ENCODE results near the gene BIN1.
A peak's percentile ranks its signal among the peaks of the same experiment; 100 is the strongest.

The BIN1 gene

DNA sequence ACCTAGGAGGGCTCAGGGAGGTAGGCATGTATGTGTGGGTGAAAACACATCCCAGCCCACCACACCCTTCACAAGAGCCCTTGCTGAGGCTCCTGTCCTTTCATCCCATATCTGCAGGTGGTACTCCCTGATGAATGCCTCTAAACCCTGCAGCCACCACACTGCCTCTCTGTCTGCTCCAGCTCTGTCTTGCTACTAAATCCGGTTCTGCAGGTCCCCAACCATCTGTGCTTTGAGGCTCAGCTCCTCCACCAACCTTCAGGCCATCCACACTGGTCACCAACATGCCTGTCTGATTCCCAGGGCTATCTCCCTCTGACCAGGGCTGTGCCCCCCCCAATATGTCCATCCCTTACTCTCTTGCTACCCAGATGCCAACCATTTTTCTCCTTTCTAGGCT is 92.7 kb downstream of the BIN1 start:
- Histone ChIP-seq H3K9me3 (ENCODE audit: control insufficient read depth, insufficient read depth, low read length) (no peaks in the 10 kb centered on the region), H3K4me3 (ENCODE audit: low read depth, low read length) (no peak overlapping the region), H3K36me3 (ENCODE audit: control insufficient read depth, insufficient read depth, low read length) (no peaks in the 10 kb centered on the region), H3K4me1 (ENCODE audit: control insufficient read depth, insufficient read depth, low read length) (no peaks in the 10 kb centered on the region), H3K9ac (ENCODE audit: low read depth, low read length) (no peak overlapping the region), H3K27ac (ENCODE audit: low read depth, low read length) (no peak overlapping the region), H3K27me3 (ENCODE audit: control insufficient read depth, insufficient read depth, low read length) (no peaks in the 10 kb centered on the region)

DNA sequence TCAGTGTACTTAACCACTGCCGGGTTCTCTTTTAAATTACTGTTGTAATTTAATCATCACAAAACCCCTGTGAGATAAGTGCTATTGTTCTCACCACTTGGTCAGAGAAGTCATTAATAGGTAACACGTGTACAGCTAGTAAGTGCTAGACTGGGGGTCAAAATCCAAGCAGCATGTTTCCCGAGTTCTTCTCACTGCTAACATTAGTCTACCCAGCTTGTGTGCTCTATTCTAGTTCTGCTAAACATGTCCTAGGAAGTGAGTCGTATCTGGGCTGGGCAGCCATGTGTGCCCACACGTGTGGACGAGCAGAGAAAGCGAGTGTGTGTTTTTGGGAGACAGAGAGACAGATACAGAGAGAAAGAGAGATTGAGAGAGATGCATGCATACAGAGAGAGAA is 94.1 kb downstream of the BIN1 start:
- Histone ChIP-seq H3K27ac (ENCODE audit: low read depth, low read length) (no peak overlapping the region), H3K9me3 (ENCODE audit: control insufficient read depth, insufficient read depth, low read length) (no peaks in the 10 kb centered on the region), H3K4me1 (ENCODE audit: control insufficient read depth, insufficient read depth, low read length) (no peaks in the 10 kb centered on the region), H3K27me3 (ENCODE audit: control insufficient read depth, insufficient read depth, low read length) (no peaks in the 10 kb centered on the region), H3K9ac (ENCODE audit: low read depth, low read length) (no peak overlapping the region), H3K4me3 (ENCODE audit: low read depth, low read length) (no peak overlapping the region), H3K36me3 (ENCODE audit: control insufficient read depth, insufficient read depth, low read length) (no peaks in the 10 kb centered on the region)

DNA sequence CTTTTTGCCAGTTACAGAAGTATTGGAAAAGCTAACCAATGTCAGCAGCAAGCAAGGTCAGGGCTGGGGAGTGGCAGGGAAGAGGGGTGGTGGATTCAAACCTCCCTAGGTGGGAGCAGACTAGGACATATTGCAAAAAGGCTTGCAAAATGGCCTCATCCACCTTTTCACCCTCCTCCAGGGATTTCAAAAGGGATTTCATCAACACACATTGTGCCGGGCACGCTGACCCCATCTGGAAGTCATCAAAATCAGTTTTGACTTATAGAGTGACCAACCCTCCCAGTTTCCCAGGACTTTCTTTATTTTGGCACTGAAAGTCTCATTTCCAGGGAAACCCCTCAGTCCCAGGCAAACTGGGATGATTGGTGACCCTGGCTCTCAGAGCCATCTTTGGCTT is 94.7 kb downstream of the BIN1 start:
- Histone ChIP-seq H3K27ac (ENCODE audit: low read depth, low read length) (no peak overlapping the region), H3K36me3 (ENCODE audit: control insufficient read depth, insufficient read depth, low read length) (no peaks in the 10 kb centered on the region), H3K4me3 (ENCODE audit: low read depth, low read length) (no peak overlapping the region), H3K4me1 (ENCODE audit: control insufficient read depth, insufficient read depth, low read length) (no peaks in the 10 kb centered on the region), H3K9me3 (ENCODE audit: control insufficient read depth, insufficient read depth, low read length) (no peaks in the 10 kb centered on the region), H3K27me3 (ENCODE audit: control insufficient read depth, insufficient read depth, low read length) (no peaks in the 10 kb centered on the region), H3K9ac (ENCODE audit: low read depth, low read length) (no peak overlapping the region)

DNA sequence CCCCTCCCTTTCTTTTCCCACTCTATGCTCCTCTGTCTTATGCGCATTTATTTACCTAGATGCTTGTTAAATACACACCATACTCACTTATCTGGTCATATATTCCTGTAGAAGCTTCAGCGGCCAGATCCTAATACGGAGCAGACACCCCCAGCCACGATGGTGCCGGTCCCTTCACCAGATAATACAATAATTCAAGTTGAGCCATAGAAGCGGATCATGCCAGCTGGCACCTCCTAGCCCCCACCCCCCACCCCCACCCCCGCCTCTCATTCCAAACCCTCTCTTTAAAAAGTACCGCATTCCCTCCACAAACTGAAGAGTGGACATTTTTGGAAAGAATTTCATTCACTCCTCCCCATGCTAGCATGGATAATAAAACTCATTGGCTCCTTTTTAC is 95.2 kb downstream of the BIN1 start:
- no peak overlapping the region for H3K27ac ChIP-seq (ENCODE audit: low read depth, low read length)
- no peak overlapping the region for H3K9ac ChIP-seq (ENCODE audit: low read depth, low read length)
- H3K27me3 ChIP-seq (ENCODE audit: control insufficient read depth, insufficient read depth, low read length) = no peaks in the 10 kb centered on the region
- no peak overlapping the region for H3K4me3 ChIP-seq (ENCODE audit: low read depth, low read length)
- no peaks in the 10 kb centered on the region for H3K36me3 ChIP-seq (ENCODE audit: control insufficient read depth, insufficient read depth, low read length)
- H3K9me3 ChIP-seq (ENCODE audit: control insufficient read depth, insufficient read depth, low read length) = no peaks in the 10 kb centered on the region
- no peaks in the 10 kb centered on the region for H3K4me1 ChIP-seq (ENCODE audit: control insufficient read depth, insufficient read depth, low read length)

DNA sequence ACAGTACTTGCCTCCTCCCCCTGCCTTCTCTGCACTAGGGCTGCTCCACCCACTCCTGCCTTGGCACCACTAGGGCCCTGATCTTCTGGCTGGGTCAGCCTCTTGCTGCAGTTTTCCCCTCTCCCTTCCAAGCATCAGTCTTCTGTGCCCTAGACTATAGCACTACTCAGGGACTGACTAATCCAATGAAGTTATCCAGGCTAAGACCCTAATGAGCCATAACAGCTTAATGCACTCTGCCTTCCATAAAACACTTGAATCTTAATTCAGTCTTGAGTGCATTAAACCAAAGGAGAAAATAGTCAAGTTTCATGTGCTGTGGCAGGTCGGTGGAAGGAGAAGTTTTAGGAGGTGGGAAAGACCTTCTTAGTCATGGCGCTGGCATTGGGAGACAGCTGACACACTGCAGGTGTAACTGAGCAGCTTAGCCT is 95.7 kb downstream of the BIN1 start:
- Histone ChIP-seq H3K27me3 (ENCODE audit: control insufficient read depth, insufficient read depth, low read length) (no peaks in the 10 kb centered on the region), H3K9ac (ENCODE audit: low read depth, low read length) (no peak overlapping the region), H3K4me3 (ENCODE audit: low read depth, low read length) (no peak overlapping the region), H3K4me1 (ENCODE audit: control insufficient read depth, insufficient read depth, low read length) (no peaks in the 10 kb centered on the region), H3K36me3 (ENCODE audit: control insufficient read depth, insufficient read depth, low read length) (no peaks in the 10 kb centered on the region), H3K9me3 (ENCODE audit: control insufficient read depth, insufficient read depth, low read length) (no peaks in the 10 kb centered on the region), H3K27ac (ENCODE audit: low read depth, low read length) (no peak overlapping the region)

DNA sequence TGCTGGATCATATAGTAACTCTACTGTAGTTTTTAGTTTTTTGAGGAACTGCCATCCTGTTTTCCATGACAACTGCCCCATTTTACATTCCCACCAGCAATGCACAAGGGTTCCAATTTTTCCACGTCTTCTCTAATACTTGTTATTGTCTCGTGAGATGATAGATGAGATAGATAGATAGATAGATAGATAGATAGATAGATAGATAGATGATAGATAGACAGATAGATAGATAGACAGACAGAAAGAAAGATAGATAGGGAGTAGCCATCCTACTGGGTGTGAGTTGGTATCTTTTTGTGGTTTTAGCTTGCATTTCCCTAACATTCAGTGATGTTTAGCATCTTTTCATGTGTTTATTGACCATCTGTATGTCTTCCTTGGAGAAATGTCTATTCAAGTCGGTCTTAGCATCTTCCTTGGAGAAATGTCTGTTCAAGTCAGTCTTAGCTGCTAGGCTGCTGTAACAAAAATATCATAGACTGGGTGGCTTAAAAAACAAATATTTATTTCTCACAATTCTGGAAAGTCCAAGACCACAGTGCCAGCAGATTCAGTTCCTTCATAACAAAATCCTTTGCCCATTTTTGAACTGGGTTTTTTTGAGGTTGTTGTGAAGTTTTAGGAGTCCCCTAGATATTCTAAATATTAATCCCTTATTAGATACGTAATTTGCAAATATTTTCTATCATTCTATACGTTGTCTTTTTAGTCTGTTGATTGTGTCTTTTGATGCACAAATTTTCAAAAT is 98.5 kb downstream of the BIN1 start:
- Histone ChIP-seq H3K9me3 (ENCODE audit: control insufficient read depth, insufficient read depth, low read length) (no peaks in the 10 kb centered on the region), H3K27me3 (ENCODE audit: control insufficient read depth, insufficient read depth, low read length) (no peaks in the 10 kb centered on the region), H3K27ac (ENCODE audit: low read depth, low read length) (no peak overlapping the region), H3K4me1 (ENCODE audit: control insufficient read depth, insufficient read depth, low read length) (0 out of 2 replicates have a peak, but pooled peaks cover 6% of the 10 kb centered on the region), H3K36me3 (ENCODE audit: control insufficient read depth, insufficient read depth, low read length) (no peaks in the 10 kb centered on the region), H3K4me3 (ENCODE audit: low read depth, low read length) (no peak overlapping the region), H3K9ac (ENCODE audit: low read depth, low read length) (no peak overlapping the region)

DNA sequence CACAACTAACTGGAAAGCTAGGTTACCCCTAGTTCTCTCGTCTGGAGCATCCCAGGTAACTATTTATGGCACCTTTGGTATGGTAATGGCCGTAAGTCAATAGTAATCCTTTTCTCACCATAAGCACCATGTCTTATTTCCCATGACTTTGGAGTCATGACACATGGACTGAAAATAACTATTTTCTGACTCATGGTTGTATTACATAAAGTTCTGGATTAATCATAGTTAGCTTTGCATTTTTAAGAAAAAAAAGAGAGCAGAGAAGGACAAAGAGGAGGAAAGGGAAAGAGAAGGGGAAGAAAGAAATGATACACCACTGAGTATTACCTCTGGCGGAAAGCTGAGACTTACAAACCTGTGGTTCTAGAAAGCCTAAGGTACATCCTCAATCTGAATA is 99.3 kb downstream of the BIN1 start:
- Histone ChIP-seq H3K4me3 (ENCODE audit: low read depth, low read length) (no peak overlapping the region), H3K4me1 (ENCODE audit: control insufficient read depth, insufficient read depth, low read length) (0 out of 2 replicates have a peak, but pooled peaks cover 6% of the 10 kb centered on the region), H3K9ac (ENCODE audit: low read depth, low read length) (no peak overlapping the region), H3K27me3 (ENCODE audit: control insufficient read depth, insufficient read depth, low read length) (no peaks in the 10 kb centered on the region), H3K9me3 (ENCODE audit: control insufficient read depth, insufficient read depth, low read length) (no peaks in the 10 kb centered on the region), H3K27ac (ENCODE audit: low read depth, low read length) (no peak overlapping the region), H3K36me3 (ENCODE audit: control insufficient read depth, insufficient read depth, low read length) (no peaks in the 10 kb centered on the region)

DNA sequence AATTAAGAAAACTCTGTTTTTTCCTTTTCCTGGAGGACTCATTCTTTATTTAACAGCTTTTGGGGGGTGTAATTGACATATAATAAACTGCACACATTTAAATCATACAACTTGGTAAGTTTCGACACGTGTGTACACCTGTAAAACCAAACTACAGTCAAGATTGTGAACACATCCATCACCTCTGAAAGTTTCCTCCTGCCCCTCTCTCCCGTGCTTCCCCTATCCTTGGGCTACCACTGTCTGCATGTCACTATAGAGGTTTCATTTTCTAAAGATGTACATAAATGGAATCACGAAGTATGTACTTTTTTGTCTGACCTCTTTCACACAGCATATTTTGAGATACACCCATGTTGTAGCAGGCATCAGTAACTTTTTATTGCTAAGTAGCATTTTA is 100.0 kb downstream of the BIN1 start:
- no peak overlapping the region for H3K27ac ChIP-seq (ENCODE audit: low read depth, low read length)
- H3K9ac ChIP-seq (ENCODE audit: low read depth, low read length) = no peak overlapping the region
- H3K27me3 ChIP-seq (ENCODE audit: control insufficient read depth, insufficient read depth, low read length) = no peaks in the 10 kb centered on the region
- no peaks in the 10 kb centered on the region for H3K9me3 ChIP-seq (ENCODE audit: control insufficient read depth, insufficient read depth, low read length)
- H3K36me3 ChIP-seq (ENCODE audit: control insufficient read depth, insufficient read depth, low read length) = no peaks in the 10 kb centered on the region
- 0 out of 2 replicates have a peak, but pooled peaks cover 6% of the 10 kb centered on the region for H3K4me1 ChIP-seq (ENCODE audit: control insufficient read depth, insufficient read depth, low read length)
- no peak overlapping the region for H3K4me3 ChIP-seq (ENCODE audit: low read depth, low read length)

DNA sequence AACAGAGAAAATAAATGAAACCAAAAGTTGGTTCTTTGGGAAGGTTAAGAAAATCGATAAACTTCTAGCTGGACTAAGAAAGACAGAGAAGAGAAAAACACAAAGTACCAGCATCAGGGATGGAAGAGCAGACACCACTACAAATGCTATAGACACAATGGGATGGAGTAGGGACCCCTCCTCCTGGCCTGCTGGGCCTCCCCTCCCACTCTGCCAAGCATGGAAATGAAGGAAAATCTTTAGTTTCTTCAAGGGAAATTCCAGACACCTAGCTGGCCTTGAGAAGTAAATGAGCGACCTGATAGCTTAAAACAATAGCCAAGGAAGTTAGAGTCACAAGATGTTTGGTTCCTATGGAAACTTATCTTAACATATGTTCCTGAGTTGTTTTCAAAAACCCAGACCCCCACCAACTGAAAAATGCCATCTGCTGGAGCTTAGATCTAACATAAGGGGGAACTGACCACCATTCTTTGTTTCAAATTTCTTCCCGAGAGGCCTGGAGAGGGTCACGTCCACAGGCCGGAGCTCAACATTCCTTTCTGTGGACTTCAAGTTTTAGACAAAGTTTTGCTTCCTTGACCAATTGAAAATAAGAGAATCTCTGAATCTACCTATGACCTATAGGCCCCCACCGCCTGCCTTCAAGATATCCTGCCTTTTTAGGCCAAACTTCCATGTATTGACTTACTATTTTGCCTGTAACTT is 101.9 kb downstream of the BIN1 start:
- Histone ChIP-seq H3K27ac (ENCODE audit: low read depth, low read length) (peak overlapping the region; percentile 56), H3K9me3 (ENCODE audit: control insufficient read depth, insufficient read depth, low read length) (no peaks in the 10 kb centered on the region), H3K4me1 (ENCODE audit: control insufficient read depth, insufficient read depth, low read length) (0 out of 2 replicates have a peak, but pooled peaks cover 6% of the 10 kb centered on the region), H3K27me3 (ENCODE audit: control insufficient read depth, insufficient read depth, low read length) (no peaks in the 10 kb centered on the region), H3K9ac (ENCODE audit: low read depth, low read length) (no peak overlapping the region), H3K4me3 (ENCODE audit: low read depth, low read length) (no peak overlapping the region), H3K36me3 (ENCODE audit: control insufficient read depth, insufficient read depth, low read length) (no peaks in the 10 kb centered on the region)

DNA sequence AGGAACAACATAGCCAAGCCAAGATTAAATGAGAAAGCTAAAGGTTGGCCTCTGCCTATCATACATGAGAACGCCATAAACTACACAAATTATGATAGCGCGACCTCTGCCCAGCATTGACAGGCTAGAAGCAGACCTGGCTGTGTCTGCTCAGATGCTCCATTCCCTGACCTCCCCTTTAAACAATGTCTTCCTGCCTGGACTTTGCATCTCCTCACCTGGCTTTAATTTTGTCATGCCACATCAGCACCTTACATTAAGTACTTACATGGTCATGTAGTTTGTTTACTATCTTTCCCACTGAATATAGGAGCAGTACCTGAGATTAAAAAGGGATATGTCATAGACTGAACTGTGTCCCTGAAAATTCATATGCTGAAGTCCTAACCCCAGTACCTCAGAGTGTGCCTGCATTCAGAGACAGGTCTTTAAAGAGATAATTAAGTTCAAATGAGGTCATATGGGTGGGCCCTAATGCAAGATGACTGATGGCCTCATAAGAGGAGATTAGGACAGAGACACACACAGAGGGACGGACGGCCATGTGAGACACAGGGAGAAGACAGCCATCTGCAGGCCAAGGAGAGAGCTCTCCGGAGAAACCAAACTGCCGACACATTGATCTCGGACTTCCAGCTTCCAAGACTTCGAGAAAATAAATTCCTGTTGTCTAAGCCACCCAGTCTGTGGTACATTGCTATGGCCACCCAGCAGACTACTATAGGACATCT is 103.7 kb downstream of the BIN1 start:
- Histone ChIP-seq H3K9me3 (ENCODE audit: control insufficient read depth, insufficient read depth, low read length) (no peaks in the 10 kb centered on the region), H3K4me3 (ENCODE audit: low read depth, low read length) (no peak overlapping the region), H3K4me1 (ENCODE audit: control insufficient read depth, insufficient read depth, low read length) (0 out of 2 replicates have a peak, but pooled peaks cover 6% of the 10 kb centered on the region), H3K27ac (ENCODE audit: low read depth, low read length) (no peak overlapping the region), H3K36me3 (ENCODE audit: control insufficient read depth, insufficient read depth, low read length) (no peaks in the 10 kb centered on the region), H3K27me3 (ENCODE audit: control insufficient read depth, insufficient read depth, low read length) (no peaks in the 10 kb centered on the region), H3K9ac (ENCODE audit: low read depth, low read length) (no peak overlapping the region)

DNA sequence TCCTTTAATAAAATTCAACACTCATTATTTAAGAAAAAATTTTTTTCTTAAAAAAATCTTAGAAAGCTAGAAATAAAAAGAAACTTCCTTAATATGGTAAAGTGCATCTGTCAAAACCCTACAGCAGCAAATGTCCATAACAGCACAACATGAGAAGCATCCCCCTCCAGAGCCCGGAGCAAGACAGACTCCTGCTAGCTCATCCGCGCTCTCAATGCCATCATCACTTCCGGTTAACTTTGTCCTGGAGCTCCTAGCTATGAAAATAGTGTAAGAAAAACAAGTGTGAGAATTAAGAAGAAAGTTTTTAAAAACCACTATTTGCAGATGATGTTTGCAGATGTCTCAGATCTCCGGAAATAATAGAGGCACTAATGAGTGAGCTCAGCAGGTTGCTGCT is 105.2 kb downstream of the BIN1 start:
- H3K36me3 ChIP-seq (ENCODE audit: control insufficient read depth, insufficient read depth, low read length) = no peaks in the 10 kb centered on the region
- 0 out of 2 replicates have a peak, but pooled peaks cover 6% of the 10 kb centered on the region for H3K4me1 ChIP-seq (ENCODE audit: control insufficient read depth, insufficient read depth, low read length)
- no peaks in the 10 kb centered on the region for H3K9me3 ChIP-seq (ENCODE audit: control insufficient read depth, insufficient read depth, low read length)
- no peak overlapping the region for H3K27ac ChIP-seq (ENCODE audit: low read depth, low read length)
- H3K9ac ChIP-seq (ENCODE audit: low read depth, low read length) = no peak overlapping the region
- no peaks in the 10 kb centered on the region for H3K27me3 ChIP-seq (ENCODE audit: control insufficient read depth, insufficient read depth, low read length)
- H3K4me3 ChIP-seq (ENCODE audit: low read depth, low read length) = no peak overlapping the region

All from HUES48 (cell line).